Keratinocyte (primary cell): Measurements from ENCODE around the gene GPC5. TPM values are rescaled to one million over a fixed set of nuclear protein-coding genes. Genes with fewer than 3 reads are reported as not detected.

Experiments
- DNase-seq: peaks from one replicate; pipeline ENCODE4 v3.0.0-alpha.2; 2011; ENCODE audit warnings: low read depth, missing footprints, low spot score
- FAIRE-seq: peaks from 2 replicates; lab custom pipeline; 2011; peaks lifted over from hg19 to GRCh38; lab: Jason Lieb, UNC
- H2AFZ ChIP-seq: 2 replicates; pipeline ENCODE4 v1.6.0; 2012; ENCODE audit warnings: low read length, control low read depth, inconsistent platforms; ENCODE audit not compliant: control insufficient read depth
- H3K27ac ChIP-seq: 2 replicates; pipeline ENCODE4 v1.5.1; 2011; ENCODE audit warnings: low read length; ENCODE audit not compliant: control insufficient read depth, insufficient read depth
- H3K27me3 ChIP-seq: 3 replicates; pipeline ENCODE4 v1.6.0; 2011; ENCODE audit warnings: low read length; ENCODE audit not compliant: control insufficient read depth, insufficient read depth; ENCODE audit errors: extremely low read depth
- H3K36me3 ChIP-seq, 2 experiments: 2 replicates in 1 of 2; 3 replicates in 1 of 2; pipeline ENCODE4 v1.5.1; 2011; ENCODE audit warnings: low read length in 2 of 2, mild to moderate bottlenecking in 1 of 2; ENCODE audit not compliant: control insufficient read depth in 2 of 2, insufficient read depth in 2 of 2; ENCODE audit errors: extremely low read depth in 1 of 2
- H3K4me1 ChIP-seq: 3 replicates; pipeline ENCODE4 v1.5.1; 2011; ENCODE audit warnings: low read length; ENCODE audit not compliant: control insufficient read depth, insufficient read depth; ENCODE audit errors: extremely low read depth
- H3K4me2 ChIP-seq: 3 replicates; pipeline ENCODE4 v1.6.0; 2011; ENCODE audit warnings: low read depth, low read length; ENCODE audit not compliant: control insufficient read depth, insufficient read depth; ENCODE audit errors: extremely low read depth
- H3K4me3 ChIP-seq, 3 experiments: fragments of 200-600 bp in 1 of 3; sonication (generic) in 1 of 3; 2 replicates in 2 of 3; 3 replicates in 1 of 3; pipeline ENCODE4 v1.5.1; 2011 to 2016; ENCODE audit warnings: low read length in 3 of 3, mild to moderate bottlenecking in 3 of 3, control low read depth in 2 of 3, inconsistent platforms in 1 of 3, low read depth in 1 of 3, mixed read lengths in 1 of 3, mixed run types in 1 of 3, moderate library complexity in 1 of 3; ENCODE audit not compliant: control insufficient read depth in 2 of 3, insufficient read depth in 2 of 3; ENCODE audit errors: extremely low read depth in 1 of 3
- H3K79me2 ChIP-seq: 2 replicates; pipeline ENCODE4 v1.6.0; 2012; ENCODE audit warnings: low read length; ENCODE audit not compliant: control insufficient read depth, insufficient read depth
- H3K9ac ChIP-seq: 3 replicates; pipeline ENCODE4 v1.6.0; 2011; ENCODE audit warnings: low read length; ENCODE audit not compliant: control insufficient read depth, insufficient read depth; ENCODE audit errors: extremely low read depth
- H3K9me1 ChIP-seq: 3 replicates; pipeline ENCODE4 v1.6.0; 2011; ENCODE audit warnings: low read length; ENCODE audit not compliant: control insufficient read depth, insufficient read depth; ENCODE audit errors: extremely low read depth
- H3K9me3 ChIP-seq: 2 replicates; pipeline ENCODE4 v1.5.1; 2012; ENCODE audit warnings: low read depth, low read length; ENCODE audit not compliant: control insufficient read depth
- H4K20me1 ChIP-seq: 3 replicates; pipeline ENCODE4 v1.6.0; 2011; ENCODE audit warnings: low read length; ENCODE audit not compliant: control insufficient read depth, insufficient read depth; ENCODE audit errors: extremely low read depth
- EZH2 ChIP-seq: IDR thresholded peaks from one replicate; pipeline ENCODE4 v1.6.1; 2012; ENCODE audit warnings: inconsistent platforms, mild to moderate bottlenecking, low read length, moderate library complexity
- dilution Hi-C: fragments of 300-500 bp; cut with MboI; formaldehyde crosslinking; loops from one replicate; pipeline ENCODE4 v1.7.0; 2020; ENCODE audit warnings: low sequenced_read_pairs; ENCODE audit not compliant: extremely low pct_ligation_motif_present
- polyA plus RNA-seq, 5 experiments: library from polyadenylated mRNA; depleted of rRNA in 3 of 5; stranded (reverse) in 3 of 5; stranded (forward) in 1 of 5; unstranded in 1 of 5; fragments of >200 nt; gene quantifications; 1 replicate in 1 of 5; 2 replicates in 3 of 5; 3 replicates in 1 of 5; pipeline versions ENCODE4 v1.2.1 to v1.2.3, GENCODE V29; 2011 to 2012; ENCODE audit warnings: missing spikeins in 2 of 5, low read depth in 1 of 5, low replicate concordance in 1 of 5
- TF ChIP-seq, protein P1 (sequence below), 3 experiments: IDR thresholded peaks in 1 of 3; conservative IDR thresholded peaks in 1 of 3; optimal IDR thresholded peaks in 1 of 3; 2 replicates in 2 of 3; 3 replicates in 1 of 3; pipeline versions ENCODE3 to v1.5.1; 2011; ENCODE audit warnings: low read length in 3 of 3, mild to moderate bottlenecking in 3 of 3, moderate library complexity in 2 of 3, control low read depth in 1 of 3, inconsistent platforms in 1 of 3; ENCODE audit not compliant: insufficient read depth in 2 of 3; ENCODE audit errors: extremely low read depth in 1 of 3

The GPC5 gene
- polyA plus RNA-seq, 1 donor (not counting 4 experiments of a cell fraction or from before 2014, with no cell fraction given) = 0.10 TPM

DNA sequence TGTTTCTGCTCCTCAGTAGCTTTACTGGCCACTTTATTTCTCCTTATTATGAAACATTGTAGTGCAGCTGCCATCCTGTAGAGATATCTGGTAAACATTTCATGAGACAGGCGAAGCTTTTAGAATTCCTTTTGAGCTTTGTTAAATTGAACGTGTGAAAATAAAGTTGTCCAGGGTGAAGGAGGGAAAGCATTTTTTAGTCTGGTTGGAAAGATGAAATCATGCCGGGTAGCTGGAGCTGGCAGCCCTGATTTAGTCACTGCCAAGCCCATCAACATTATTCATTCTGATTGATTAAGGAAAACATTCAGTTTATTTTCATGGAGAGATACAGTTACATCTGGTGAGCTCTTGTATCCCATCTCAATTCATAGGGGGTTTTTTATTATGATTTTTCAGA lies 1502.0 kb downstream of the GPC5 start:
- FAIRE-seq (no peak), DNase-seq (no peak)
- no peak overlapping the region for H3K4me3 ChIP-seq
- H3K9me3 ChIP-seq = no peaks in the 10 kb centered on the region
- TF ChIP-seq, protein P1, sequence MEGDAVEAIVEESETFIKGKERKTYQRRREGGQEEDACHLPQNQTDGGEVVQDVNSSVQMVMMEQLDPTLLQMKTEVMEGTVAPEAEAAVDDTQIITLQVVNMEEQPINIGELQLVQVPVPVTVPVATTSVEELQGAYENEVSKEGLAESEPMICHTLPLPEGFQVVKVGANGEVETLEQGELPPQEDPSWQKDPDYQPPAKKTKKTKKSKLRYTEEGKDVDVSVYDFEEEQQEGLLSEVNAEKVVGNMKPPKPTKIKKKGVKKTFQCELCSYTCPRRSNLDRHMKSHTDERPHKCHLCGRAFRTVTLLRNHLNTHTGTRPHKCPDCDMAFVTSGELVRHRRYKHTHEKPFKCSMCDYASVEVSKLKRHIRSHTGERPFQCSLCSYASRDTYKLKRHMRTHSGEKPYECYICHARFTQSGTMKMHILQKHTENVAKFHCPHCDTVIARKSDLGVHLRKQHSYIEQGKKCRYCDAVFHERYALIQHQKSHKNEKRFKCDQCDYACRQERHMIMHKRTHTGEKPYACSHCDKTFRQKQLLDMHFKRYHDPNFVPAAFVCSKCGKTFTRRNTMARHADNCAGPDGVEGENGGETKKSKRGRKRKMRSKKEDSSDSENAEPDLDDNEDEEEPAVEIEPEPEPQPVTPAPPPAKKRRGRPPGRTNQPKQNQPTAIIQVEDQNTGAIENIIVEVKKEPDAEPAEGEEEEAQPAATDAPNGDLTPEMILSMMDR (optimal IDR thresholded peaks at IDR 0.05 in 1 of 3, IDR thresholded peaks at IDR 0.05 in 1 of 3, conservative IDR thresholded peaks at IDR 0.05 in 1 of 3; ENCODE audit: extremely low read depth in 1 of 3, insufficient read depth in 2 of 3, low read length in 3 of 3) = no peak
- TF ChIP-seq EZH2 = no peak
- no peaks in the 10 kb centered on the region for H4K20me1 ChIP-seq
- no peaks in the 10 kb centered on the region for H3K79me2 ChIP-seq
- no peak overlapping the region for H3K9ac ChIP-seq
- H2AFZ ChIP-seq = no peak overlapping the region
- H3K9me1 ChIP-seq = no peaks in the 10 kb centered on the region
- H3K36me3 ChIP-seq = no peaks in the 10 kb centered on the region
- H3K27me3 ChIP-seq = no peaks in the 10 kb centered on the region
- dilution Hi-C loops = no loop called here
- H3K27ac ChIP-seq = no peak overlapping the region
- H3K4me1 ChIP-seq = no peaks in the 10 kb centered on the region
- H3K4me2 ChIP-seq = no peak overlapping the region

- H4K20me1 ChIP-seq = no peaks in the 10 kb centered on the region
- no peaks in the 10 kb centered on the region for H3K27me3 ChIP-seq
- no peaks in the 10 kb centered on the region for H3K4me1 ChIP-seq
- dilution Hi-C loops = no loop called here
- H3K79me2 ChIP-seq = no peaks in the 10 kb centered on the region
- H3K27ac ChIP-seq = no peak overlapping the region
- no peak overlapping the region for H3K4me3 ChIP-seq
- TF ChIP-seq, protein P1 (optimal IDR thresholded peaks at IDR 0.05 in 1 of 3, IDR thresholded peaks at IDR 0.05 in 1 of 3, conservative IDR thresholded peaks at IDR 0.05 in 1 of 3; ENCODE audit: extremely low read depth in 1 of 3, insufficient read depth in 2 of 3, low read length in 3 of 3) = no peak
- no peak for TF ChIP-seq EZH2
- no peak overlapping the region for H2AFZ ChIP-seq
- no peak overlapping the region for H3K9ac ChIP-seq
- no peaks in the 10 kb centered on the region for H3K9me1 ChIP-seq
- no peaks in the 10 kb centered on the region for H3K9me3 ChIP-seq
- DNase-seq = no peak
- FAIRE-seq = no peak
- H3K36me3 ChIP-seq = no peaks in the 10 kb centered on the region
- no peak overlapping the region for H3K4me2 ChIP-seq
Measured at GRCh38 chr13:92901739-92902138, 1503.3 kb downstream of the GPC5 start.
